BE2C (cell line): Measurements from ENCODE around the gene KCTD10.
"Not testable (repeated sequence)": the region's sequence is repeated elsewhere in the genome, so short reads cannot be mapped to it uniquely, and the experiment has no call there.

Experiments
- DNase-seq: peaks from one replicate; pipeline ENCODE4 v3.0.0-alpha.2; 2020
- H3K27me3 ChIP-seq: fragments of 250-450 bp; sonication (Bioruptor Pico); 2 replicates; pipeline ENCODE4 v1.5.1; 2020; ENCODE audit warnings: mild to moderate bottlenecking
- H3K36me3 ChIP-seq: fragments of 250-450 bp; sonication (Bioruptor Pico); 2 replicates; pipeline ENCODE4 v1.5.1; 2020; ENCODE audit warnings: mild to moderate bottlenecking
- H3K4me1 ChIP-seq: fragments of 250-450 bp; sonication (Bioruptor Pico); 2 replicates; pipeline ENCODE4 v1.5.1; 2020
- H3K4me3 ChIP-seq: 2 replicates; pipeline ENCODE4 v1.5.1; 2011; ENCODE audit warnings: low read depth, low read length
- H3K9me3 ChIP-seq: fragments of 250-450 bp; sonication (Bioruptor Pico); 2 replicates; pipeline ENCODE4 v1.5.1; 2020
- TF ChIP-seq, protein P1 (sequence below): IDR thresholded peaks from 2 replicates; pipeline ENCODE4 v1.5.1; 2012; ENCODE audit warnings: mild to moderate bottlenecking, low read depth, low read length

KCTD10 gene

DNA sequence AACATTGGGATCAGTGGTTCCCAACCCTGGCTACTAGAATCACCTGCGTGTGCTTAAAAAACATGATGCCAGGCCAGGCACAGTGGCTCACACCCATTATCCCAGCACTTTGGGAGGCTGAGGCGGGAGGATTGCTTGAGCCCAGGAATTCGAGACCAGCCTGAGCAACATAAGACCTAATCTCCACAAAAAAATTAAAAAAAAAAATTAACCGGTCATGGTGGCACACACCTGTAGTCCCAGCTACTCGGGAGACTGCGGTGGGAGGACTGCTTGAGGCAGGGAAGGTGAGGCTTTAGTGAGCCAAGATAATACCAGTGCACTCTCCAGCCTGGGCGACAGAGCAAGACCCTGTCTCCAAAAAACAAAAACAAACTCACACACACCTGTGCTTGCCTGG is 2.0 kb downstream of the KCTD10 start:
- no peaks in the 10 kb centered on the region; the same call in 1 of the 2 replicates for H3K4me1 ChIP-seq
- H3K4me3 ChIP-seq, result no peak overlapping the region
- no peaks in the 10 kb centered on the region for H3K9me3 ChIP-seq
- H3K36me3 ChIP-seq, result no peaks in the 10 kb centered on the region
- no peak for DNase-seq
- TF ChIP-seq, protein P1, sequence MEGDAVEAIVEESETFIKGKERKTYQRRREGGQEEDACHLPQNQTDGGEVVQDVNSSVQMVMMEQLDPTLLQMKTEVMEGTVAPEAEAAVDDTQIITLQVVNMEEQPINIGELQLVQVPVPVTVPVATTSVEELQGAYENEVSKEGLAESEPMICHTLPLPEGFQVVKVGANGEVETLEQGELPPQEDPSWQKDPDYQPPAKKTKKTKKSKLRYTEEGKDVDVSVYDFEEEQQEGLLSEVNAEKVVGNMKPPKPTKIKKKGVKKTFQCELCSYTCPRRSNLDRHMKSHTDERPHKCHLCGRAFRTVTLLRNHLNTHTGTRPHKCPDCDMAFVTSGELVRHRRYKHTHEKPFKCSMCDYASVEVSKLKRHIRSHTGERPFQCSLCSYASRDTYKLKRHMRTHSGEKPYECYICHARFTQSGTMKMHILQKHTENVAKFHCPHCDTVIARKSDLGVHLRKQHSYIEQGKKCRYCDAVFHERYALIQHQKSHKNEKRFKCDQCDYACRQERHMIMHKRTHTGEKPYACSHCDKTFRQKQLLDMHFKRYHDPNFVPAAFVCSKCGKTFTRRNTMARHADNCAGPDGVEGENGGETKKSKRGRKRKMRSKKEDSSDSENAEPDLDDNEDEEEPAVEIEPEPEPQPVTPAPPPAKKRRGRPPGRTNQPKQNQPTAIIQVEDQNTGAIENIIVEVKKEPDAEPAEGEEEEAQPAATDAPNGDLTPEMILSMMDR, result no peak
- H3K27me3 ChIP-seq, result no peaks in the 10 kb centered on the region

GRCh38 chr12:109473526-109474270 is 3.4 kb downstream of the KCTD10 start:
- H3K4me3 ChIP-seq, H3K4me1 ChIP-seq, H3K36me3 ChIP-seq, H3K27me3 ChIP-seq, DNase-seq, H3K9me3 ChIP-seq: not testable (repeated sequence)

GRCh38 chr12:109473006-109473405 is 4.1 kb downstream of the KCTD10 start:
- Histone ChIP-seq H3K27me3 (no peaks in the 10 kb centered on the region), H3K4me1 (no peaks in the 10 kb centered on the region), H3K9me3 (no peaks in the 10 kb centered on the region), H3K4me3 (no peak overlapping the region), H3K36me3 (peaks cover 8% of the 10 kb centered on the region; the same call in 1 of the 2 replicates)
- TF ChIP-seq, protein P1, result no peak
- DNase-seq, result no peak

- no peaks in the 10 kb centered on the region for H3K9me3 ChIP-seq
- peaks cover 11% of the 10 kb centered on the region; the same call in 1 of the 2 replicates for H3K36me3 ChIP-seq
- H3K27me3 ChIP-seq, result no peaks in the 10 kb centered on the region
- H3K4me3 ChIP-seq, result no peak overlapping the region
- TF ChIP-seq, protein P1, result no peak
- no peak for DNase-seq
- peaks cover 2% of the 10 kb centered on the region; the same call in 1 of the 2 replicates for H3K4me1 ChIP-seq
Measured at GRCh38 chr12:109469517-109469916, 7.6 kb downstream of the KCTD10 start.

DNA sequence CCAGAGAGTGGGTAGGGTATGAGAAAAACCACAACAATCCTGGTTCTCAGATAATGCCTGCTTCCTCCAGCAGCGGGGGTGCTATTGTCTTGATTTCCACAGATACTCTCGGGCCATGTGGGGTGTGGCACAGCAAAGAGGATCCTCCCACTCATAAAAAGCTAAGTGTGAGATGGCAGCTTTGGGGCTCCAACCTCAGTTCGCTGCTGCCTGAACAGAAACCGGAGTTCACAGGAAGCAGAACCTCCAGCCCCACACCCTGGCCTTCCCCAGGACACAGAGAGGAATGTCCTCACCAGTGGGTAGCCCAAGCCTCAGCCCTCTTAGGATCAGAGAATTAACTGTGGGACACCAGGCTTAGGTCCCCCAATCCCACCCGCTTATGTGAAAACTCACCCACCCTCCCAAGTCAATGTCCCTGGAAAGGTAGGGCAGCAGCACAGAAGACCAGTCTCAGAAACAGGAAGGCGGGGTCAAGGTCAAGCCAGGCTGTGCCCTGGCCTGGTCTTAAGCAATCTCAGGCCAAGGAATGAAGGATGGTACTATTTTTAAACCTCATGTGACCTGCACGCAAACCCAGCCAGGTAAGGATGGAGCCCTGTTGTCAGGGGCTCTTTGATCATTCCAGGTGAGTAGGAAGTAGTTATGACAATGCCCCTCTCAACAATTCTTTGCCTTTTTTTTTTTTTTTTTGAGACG is 9.0 kb downstream of the KCTD10 start:
- Histone ChIP-seq H3K4me1 (peaks cover 8% of the 10 kb centered on the region), H3K9me3 (no peaks in the 10 kb centered on the region), H3K27me3 (no peaks in the 10 kb centered on the region), H3K36me3 (peaks cover 11% of the 10 kb centered on the region; the same call in 1 of the 2 replicates), H3K4me3 (no peak overlapping the region)
- no peak for DNase-seq
- TF ChIP-seq, protein P1, result no peak

- TF ChIP-seq, protein P1, result no peak
- no peaks in the 10 kb centered on the region for H3K9me3 ChIP-seq
- H3K36me3 ChIP-seq, result peaks cover 11% of the 10 kb centered on the region; the same call in 1 of the 2 replicates
- H3K27me3 ChIP-seq, result no peaks in the 10 kb centered on the region
- H3K4me1 ChIP-seq, result peaks cover 16% of the 10 kb centered on the region
- no peak for DNase-seq
- H3K4me3 ChIP-seq, result no peak overlapping the region
Measured at GRCh38 chr12:109466821-109467220, 10.3 kb downstream of the KCTD10 start.
